GM12873 (cell line): ENCODE results near the gene VEZT.

Experiments
- TF ChIP-seq, protein P1 (sequence below): IDR thresholded peaks from 2 replicates; pipeline ENCODE4 v1.5.1; 2012; ENCODE audit warnings: low read depth, mild to moderate bottlenecking, moderate library complexity, low read length, control low read depth; ENCODE audit not compliant: insufficient read depth; ENCODE audit errors: missing control alignments

The VEZT gene

DNA sequence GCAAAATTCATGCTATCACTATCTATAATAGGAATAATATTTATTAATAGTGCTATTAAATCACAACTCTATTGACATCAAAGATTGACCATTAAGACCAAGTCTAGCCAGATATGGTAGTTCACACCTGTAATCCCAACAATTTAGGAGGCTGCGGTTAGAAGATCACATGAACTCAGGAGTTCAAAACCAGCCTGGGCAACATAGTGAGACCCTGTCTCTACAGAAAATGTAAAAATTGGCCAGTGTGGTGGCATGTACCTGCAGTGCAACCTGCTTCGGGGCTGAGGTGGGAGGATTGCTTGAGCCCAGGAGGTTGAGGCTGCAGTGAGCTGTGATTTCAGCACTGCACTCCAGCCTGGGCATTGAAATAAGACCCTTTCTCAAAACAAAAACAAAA is 11.0 kb downstream of the VEZT start:
- TF ChIP-seq, protein P1, sequence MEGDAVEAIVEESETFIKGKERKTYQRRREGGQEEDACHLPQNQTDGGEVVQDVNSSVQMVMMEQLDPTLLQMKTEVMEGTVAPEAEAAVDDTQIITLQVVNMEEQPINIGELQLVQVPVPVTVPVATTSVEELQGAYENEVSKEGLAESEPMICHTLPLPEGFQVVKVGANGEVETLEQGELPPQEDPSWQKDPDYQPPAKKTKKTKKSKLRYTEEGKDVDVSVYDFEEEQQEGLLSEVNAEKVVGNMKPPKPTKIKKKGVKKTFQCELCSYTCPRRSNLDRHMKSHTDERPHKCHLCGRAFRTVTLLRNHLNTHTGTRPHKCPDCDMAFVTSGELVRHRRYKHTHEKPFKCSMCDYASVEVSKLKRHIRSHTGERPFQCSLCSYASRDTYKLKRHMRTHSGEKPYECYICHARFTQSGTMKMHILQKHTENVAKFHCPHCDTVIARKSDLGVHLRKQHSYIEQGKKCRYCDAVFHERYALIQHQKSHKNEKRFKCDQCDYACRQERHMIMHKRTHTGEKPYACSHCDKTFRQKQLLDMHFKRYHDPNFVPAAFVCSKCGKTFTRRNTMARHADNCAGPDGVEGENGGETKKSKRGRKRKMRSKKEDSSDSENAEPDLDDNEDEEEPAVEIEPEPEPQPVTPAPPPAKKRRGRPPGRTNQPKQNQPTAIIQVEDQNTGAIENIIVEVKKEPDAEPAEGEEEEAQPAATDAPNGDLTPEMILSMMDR = no peak

DNA sequence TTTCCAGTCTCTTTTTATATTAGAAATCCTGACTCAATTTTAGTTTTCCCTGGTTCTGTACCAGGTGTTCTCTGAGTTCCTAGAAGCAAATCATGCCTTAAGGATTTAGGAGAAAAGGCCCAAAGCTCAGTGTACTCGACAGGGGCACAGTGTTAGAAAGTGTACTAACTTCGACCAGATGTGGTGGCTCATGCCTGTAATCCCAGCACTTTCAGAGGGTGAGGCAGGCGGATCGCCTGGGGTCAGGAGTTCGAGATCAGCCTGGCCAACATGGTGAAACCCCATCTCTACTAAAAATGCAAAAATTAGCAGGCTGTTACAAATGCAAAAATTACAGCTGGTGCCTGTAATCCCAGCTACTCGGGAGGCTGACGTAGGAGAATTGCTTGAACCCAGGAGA is 12.0 kb downstream of the VEZT start:
- TF ChIP-seq, protein P1 = no peak

DNA sequence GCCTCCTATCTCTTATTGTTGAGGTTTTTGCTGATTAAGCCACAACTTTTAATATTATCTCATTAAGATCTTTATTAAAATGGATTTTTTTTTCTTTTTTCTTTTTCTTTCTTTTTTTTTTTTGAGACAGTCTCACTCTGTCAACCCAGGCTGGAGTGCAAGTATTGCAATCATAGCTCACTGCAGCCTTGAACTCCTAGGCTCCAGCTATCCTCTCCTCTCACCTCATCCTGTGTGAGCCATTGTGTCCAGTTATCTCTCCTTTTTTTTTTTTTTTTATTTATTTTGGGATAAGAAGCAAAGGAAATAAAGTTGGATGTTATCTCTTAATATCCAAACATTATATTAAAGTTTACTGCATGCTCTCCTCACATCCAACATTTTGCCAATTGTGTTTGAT is 12.7 kb downstream of the VEZT start:
- TF ChIP-seq, protein P1 = no peak

GRCh38 chr12:95231190-95231589 is 13.6 kb downstream of the VEZT start:
- TF ChIP-seq, protein P1 = no peak

DNA sequence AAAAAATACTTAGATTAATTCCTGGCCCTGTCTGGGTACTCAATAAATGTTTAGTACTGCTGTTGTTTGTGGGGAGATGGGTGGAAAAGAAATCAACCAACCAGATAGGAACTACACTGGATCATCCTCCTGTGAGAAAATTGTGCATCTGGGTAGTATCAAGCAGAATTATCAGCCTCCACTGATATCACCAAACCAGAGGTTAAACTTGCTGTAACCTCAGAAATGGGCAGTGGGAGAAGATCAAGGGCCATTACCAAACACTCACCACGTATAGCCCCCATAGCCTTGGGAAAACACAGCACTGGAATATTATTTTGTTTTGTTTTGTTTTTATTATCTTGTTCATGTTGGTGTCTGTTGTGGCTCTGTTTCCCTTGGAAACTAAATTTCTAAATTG is 19.7 kb downstream of the VEZT start:
- TF ChIP-seq, protein P1 = no peak

- TF ChIP-seq, protein P1 = no peak
Measured at GRCh38 chr12:95238150-95238549, 20.5 kb downstream of the VEZT start.

DNA sequence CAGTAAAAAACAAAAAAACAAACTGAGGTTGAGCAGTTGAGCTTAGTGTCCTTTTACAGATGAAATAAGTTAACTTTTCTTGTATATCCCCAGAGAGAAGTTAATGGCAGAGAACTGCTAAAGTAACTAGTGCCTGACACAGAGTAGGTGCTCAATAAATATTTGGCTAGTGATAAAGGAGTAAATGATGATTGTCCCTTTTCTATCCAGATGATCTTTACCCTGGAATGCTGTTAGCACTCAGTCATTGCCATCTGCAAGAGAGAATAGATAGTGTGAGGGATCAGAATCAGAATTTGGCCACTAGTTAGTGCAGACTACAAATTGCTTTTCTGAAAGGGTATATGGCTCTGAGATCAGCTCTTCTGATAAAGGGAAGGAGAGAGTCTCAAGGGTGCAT is 21.6 kb downstream of the VEZT start:
- TF ChIP-seq, protein P1 = no peak
